HepG2 (cell line): ENCODE measurements around the gene CCDC121. TPM values are rescaled to one million over a fixed set of nuclear protein-coding genes. Genes with fewer than 3 reads are reported as not detected.

Experiments used
- BATF2 ChIP-seq: sonication (generic); formaldehyde crosslinking; IDR thresholded peaks from 2 replicates; pipeline ENCODE4 v1.8.0; 2022; ENCODE audit warnings: mild to moderate bottlenecking, missing genetic modification reagents, moderate library complexity
- GATAD2A ChIP-seq: IDR thresholded peaks from 2 replicates; pipeline ENCODE4 v1.6.1; 2016
- HHEX ChIP-seq: IDR thresholded peaks from 2 replicates; pipeline ENCODE4 v1.6.1; 2016; ENCODE audit warnings: control low read depth
- NKX3-1 ChIP-seq: sonication (generic); formaldehyde crosslinking; IDR thresholded peaks from 2 replicates; pipeline ENCODE4 v1.5.0; 2020; ENCODE audit warnings: missing genetic modification reagents
- NR3C1 ChIP-seq: sonication (generic); formaldehyde crosslinking; IDR thresholded peaks from 2 replicates; pipeline ENCODE4 v1.4.0; 2020; ENCODE audit warnings: missing genetic modification reagents
- PHF8 ChIP-seq: sonication (generic); formaldehyde crosslinking; IDR thresholded peaks from 2 replicates; pipeline ENCODE4 v1.5.0; 2020; ENCODE audit warnings: missing genetic modification reagents
- POLR2AphosphoS2 ChIP-seq: IDR thresholded peaks from 2 replicates; pipeline ENCODE4 v1.6.1; 2011; ENCODE audit warnings: low read depth, low read length, improper control_type of control experiment
- ZNF101 ChIP-seq: sonication (generic); formaldehyde crosslinking; IDR thresholded peaks from 2 replicates; pipeline ENCODE4 v1.4.0; 2020; ENCODE audit warnings: mild to moderate bottlenecking, low read depth, missing genetic modification reagents, borderline replicate concordance
- ZNF639 ChIP-seq: conservative IDR thresholded peaks from 2 replicates; pipeline ENCODE4 v1.6.1; 2018; ENCODE audit warnings: missing genetic modification reagents
- ZNF781 ChIP-seq: sonication (generic); formaldehyde crosslinking; IDR thresholded peaks from 2 replicates; pipeline ENCODE4 v1.5.1; 2020; ENCODE audit warnings: borderline replicate concordance, mild to moderate bottlenecking, missing genetic modification reagents; ENCODE audit errors: not compliant biosample characterization
- ZNF788 ChIP-seq: sonication (generic); formaldehyde crosslinking; IDR thresholded peaks from 2 replicates; pipeline ENCODE4 v1.5.0; 2020; ENCODE audit warnings: mild to moderate bottlenecking, missing genetic modification reagents, borderline replicate concordance
- polyA plus RNA-seq, 8 experiments: library from polyadenylated mRNA; depleted of rRNA in 3 of 8; stranded (reverse) in 7 of 8; unstranded in 1 of 8; fragments of >200 nt; fragmentation: Illumina TruSeq in 4 of 8; extraction: Trizol in 4 of 8; gene quantifications; 2 replicates each; pipeline versions ENCODE4 v1.2.1 to v1.2.3, GENCODE V29; 2011 to 2016; ENCODE audit warnings: low read depth in 4 of 8, missing spikeins in 1 of 8, mixed read lengths in 1 of 8; ENCODE audit not compliant: insufficient read depth in 1 of 8
- total RNA-seq, 5 experiments: library from RNA; depleted of rRNA; stranded (reverse); fragments of >200 nt; fragmentation: Illumina TruSeq; extraction: Trizol; gene quantifications; 2 replicates each; pipeline ENCODE4 v1.2.3, GENCODE V29; 2016; ENCODE audit warnings: low read depth in 1 of 5
- TF ChIP-seq, protein P1 (sequence below): sonication (generic); formaldehyde crosslinking; IDR thresholded peaks from 2 replicates; pipeline ENCODE4 v1.5.1; 2020; ENCODE audit warnings: missing genetic modification reagents, mild to moderate bottlenecking, borderline replicate concordance
- TF ChIP-seq, protein P2 (sequence below): IDR thresholded peaks from 2 replicates; pipeline ENCODE4 v1.6.1; 2016; ENCODE audit warnings: low read depth, borderline replicate concordance
- TF ChIP-seq, protein P3 (sequence below): sonication (generic); formaldehyde crosslinking; IDR thresholded peaks from 2 replicates; pipeline ENCODE4 v1.8.0; 2022; ENCODE audit warnings: missing genetic modification reagents, mild to moderate bottlenecking, moderate library complexity, borderline replicate concordance
- TF ChIP-seq, protein P4 (sequence below): sonication (generic); formaldehyde crosslinking; IDR thresholded peaks from 2 replicates; pipeline ENCODE4 v1.4.0; 2020; ENCODE audit warnings: missing genetic modification reagents

Gene CCDC121
- total and polyA plus RNA-seq, 2 of the 13 experiments (the other 11 are each of a cell fraction or from before 2014, with no cell fraction given), result 1.9 to 3.0 TPM

DNA sequence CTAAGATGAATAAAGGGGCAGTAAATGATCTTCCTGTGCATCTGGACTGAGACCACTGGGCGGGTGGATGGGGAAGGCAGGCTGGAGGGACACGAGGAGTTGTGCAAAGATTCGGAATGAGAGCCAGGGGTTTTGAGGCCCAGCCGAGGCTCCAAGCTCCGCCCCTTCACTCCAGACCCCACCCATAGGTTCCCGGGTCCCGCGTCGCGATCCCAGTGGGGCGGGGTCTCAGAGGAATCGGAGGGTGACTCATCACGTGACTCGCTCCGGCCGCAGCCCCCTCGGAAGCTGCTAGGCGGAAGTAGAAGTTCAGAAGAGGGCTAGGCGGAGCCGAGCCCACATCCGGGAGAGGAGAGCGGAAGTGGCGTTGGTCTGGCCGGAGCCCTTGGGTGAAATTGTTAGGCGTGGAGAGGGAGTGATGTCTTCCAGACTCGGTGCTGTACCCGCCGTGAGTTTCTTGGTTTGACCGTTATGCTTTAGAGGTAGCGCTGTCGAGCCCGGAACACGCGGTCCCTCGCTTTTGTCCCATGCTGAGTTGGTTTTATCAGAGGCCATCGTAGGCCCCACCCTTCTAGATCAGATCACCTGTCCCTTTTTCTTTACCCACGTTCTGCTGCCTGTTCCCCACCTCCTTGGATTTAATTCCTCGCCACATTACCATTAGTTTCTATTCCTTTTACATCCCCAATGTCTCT lies 46.0 kb downstream of the CCDC121 start, which contains the start of gene ZNF512 (continued):
- TF ChIP-seq, protein P1, sequence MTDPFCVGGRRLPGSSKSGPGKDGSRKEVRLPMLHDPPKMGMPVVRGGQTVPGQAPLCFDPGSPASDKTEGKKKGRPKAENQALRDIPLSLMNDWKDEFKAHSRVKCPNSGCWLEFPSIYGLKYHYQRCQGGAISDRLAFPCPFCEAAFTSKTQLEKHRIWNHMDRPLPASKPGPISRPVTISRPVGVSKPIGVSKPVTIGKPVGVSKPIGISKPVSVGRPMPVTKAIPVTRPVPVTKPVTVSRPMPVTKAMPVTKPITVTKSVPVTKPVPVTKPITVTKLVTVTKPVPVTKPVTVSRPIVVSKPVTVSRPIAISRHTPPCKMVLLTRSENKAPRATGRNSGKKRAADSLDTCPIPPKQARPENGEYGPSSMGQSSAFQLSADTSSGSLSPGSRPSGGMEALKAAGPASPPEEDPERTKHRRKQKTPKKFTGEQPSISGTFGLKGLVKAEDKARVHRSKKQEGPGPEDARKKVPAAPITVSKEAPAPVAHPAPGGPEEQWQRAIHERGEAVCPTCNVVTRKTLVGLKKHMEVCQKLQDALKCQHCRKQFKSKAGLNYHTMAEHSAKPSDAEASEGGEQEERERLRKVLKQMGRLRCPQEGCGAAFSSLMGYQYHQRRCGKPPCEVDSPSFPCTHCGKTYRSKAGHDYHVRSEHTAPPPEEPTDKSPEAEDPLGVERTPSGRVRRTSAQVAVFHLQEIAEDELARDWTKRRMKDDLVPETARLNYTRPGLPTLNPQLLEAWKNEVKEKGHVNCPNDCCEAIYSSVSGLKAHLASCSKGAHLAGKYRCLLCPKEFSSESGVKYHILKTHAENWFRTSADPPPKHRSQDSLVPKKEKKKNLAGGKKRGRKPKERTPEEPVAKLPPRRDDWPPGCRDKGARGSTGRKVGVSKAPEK (CRISPR knock-in tag), result no peak
- peak; percentile 48 for TF ChIP-seq ZNF781 (CRISPR knock-in tag)
- peak; percentile 88 for TF ChIP-seq PHF8 (CRISPR knock-in tag)
- 0 out of 2 replicates have a peak, but pooled peaks have one; percentile 34 for TF ChIP-seq ZNF639 (CRISPR knock-in tag)
- TF ChIP-seq ZNF788 (CRISPR knock-in tag), result peak; percentile 84; the same call in 1 of the 2 replicates
- no peak; the same call in 1 of the 2 replicates for TF ChIP-seq ZNF101
- no peak for TF ChIP-seq BATF2
- TF ChIP-seq, protein P2, sequence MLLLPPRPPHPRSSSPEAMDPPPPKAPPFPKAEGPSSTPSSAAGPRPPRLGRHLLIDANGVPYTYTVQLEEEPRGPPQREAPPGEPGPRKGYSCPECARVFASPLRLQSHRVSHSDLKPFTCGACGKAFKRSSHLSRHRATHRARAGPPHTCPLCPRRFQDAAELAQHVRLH (CRISPR knock-in tag), result peak; percentile 93; the same call in 1 of the 2 replicates
- TF ChIP-seq, protein P3, sequence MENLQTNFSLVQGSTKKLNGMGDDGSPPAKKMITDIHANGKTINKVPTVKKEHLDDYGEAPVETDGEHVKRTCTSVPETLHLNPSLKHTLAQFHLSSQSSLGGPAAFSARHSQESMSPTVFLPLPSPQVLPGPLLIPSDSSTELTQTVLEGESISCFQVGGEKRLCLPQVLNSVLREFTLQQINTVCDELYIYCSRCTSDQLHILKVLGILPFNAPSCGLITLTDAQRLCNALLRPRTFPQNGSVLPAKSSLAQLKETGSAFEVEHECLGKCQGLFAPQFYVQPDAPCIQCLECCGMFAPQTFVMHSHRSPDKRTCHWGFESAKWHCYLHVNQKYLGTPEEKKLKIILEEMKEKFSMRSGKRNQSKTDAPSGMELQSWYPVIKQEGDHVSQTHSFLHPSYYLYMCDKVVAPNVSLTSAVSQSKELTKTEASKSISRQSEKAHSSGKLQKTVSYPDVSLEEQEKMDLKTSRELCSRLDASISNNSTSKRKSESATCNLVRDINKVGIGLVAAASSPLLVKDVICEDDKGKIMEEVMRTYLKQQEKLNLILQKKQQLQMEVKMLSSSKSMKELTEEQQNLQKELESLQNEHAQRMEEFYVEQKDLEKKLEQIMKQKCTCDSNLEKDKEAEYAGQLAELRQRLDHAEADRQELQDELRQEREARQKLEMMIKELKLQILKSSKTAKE (CRISPR knock-in tag), result no peak
- TF ChIP-seq, protein P4, sequence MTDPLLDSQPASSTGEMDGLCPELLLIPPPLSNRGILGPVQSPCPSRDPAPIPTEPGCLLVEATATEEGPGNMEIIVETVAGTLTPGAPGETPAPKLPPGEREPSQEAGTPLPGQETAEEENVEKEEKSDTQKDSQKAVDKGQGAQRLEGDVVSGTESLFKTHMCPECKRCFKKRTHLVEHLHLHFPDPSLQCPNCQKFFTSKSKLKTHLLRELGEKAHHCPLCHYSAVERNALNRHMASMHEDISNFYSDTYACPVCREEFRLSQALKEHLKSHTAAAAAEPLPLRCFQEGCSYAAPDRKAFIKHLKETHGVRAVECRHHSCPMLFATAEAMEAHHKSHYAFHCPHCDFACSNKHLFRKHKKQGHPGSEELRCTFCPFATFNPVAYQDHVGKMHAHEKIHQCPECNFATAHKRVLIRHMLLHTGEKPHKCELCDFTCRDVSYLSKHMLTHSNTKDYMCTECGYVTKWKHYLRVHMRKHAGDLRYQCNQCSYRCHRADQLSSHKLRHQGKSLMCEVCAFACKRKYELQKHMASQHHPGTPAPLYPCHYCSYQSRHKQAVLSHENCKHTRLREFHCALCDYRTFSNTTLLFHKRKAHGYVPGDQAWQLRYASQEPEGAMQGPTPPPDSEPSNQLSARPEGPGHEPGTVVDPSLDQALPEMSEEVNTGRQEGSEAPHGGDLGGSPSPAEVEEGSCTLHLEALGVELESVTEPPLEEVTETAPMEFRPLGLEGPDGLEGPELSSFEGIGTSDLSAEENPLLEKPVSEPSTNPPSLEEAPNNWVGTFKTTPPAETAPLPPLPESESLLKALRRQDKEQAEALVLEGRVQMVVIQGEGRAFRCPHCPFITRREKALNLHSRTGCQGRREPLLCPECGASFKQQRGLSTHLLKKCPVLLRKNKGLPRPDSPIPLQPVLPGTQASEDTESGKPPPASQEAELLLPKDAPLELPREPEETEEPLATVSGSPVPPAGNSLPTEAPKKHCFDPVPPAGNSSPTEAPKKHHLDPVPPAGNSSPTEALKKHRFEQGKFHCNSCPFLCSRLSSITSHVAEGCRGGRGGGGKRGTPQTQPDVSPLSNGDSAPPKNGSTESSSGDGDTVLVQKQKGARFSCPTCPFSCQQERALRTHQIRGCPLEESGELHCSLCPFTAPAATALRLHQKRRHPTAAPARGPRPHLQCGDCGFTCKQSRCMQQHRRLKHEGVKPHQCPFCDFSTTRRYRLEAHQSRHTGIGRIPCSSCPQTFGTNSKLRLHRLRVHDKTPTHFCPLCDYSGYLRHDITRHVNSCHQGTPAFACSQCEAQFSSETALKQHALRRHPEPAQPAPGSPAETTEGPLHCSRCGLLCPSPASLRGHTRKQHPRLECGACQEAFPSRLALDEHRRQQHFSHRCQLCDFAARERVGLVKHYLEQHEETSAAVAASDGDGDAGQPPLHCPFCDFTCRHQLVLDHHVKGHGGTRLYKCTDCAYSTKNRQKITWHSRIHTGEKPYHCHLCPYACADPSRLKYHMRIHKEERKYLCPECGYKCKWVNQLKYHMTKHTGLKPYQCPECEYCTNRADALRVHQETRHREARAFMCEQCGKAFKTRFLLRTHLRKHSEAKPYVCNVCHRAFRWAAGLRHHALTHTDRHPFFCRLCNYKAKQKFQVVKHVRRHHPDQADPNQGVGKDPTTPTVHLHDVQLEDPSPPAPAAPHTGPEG, result no peak; the same call in 1 of the 2 replicates
- peak; percentile 49 for TF ChIP-seq GATAD2A
- no peak for TF ChIP-seq NR3C1 (CRISPR knock-in tag)
- TF ChIP-seq HHEX (CRISPR knock-in tag), result 0 out of 2 replicates have a peak, but pooled peaks have one; percentile 15
- TF ChIP-seq POLR2AphosphoS2, result no peak
- TF ChIP-seq NKX3-1 (CRISPR knock-in tag), result peak; percentile 75; the same call in 1 of the 2 replicates
